CD8-positive, alpha-beta memory T cell (primary cell): ENCODE data around the gene SYTL5. TPM values are rescaled to one million over a fixed set of nuclear protein-coding genes. Genes with fewer than 3 reads are reported as not detected.

Experiments used
- CTCF ChIA-PET: fragments of 350-600 bp; sonication (Branson Sonifier 250); formaldehyde crosslinking; loops from one replicate; lab custom pipeline; 2021; ENCODE audit warnings: antibody characterized with exemption; lab: Charles Lee
- POLR2A ChIA-PET: fragments of 350-600 bp; sonication (Branson Sonifier 250); formaldehyde crosslinking; loops from one replicate; lab custom pipeline; 2021; ENCODE audit warnings: antibody characterized with exemption; lab: Charles Lee
- DNase-seq, 5 donors: peaks; one replicate each; pipeline versions ENCODE4 v3.0.0 to v3.0.0-alpha.2; 2020 to 2022; ENCODE audit warnings: mixed read lengths in 1 of 5
- H3K27ac ChIP-seq: one replicate; pipeline ENCODE4 v1.7.0; 2013; ENCODE audit warnings: low read depth, mild to moderate bottlenecking, low read length, moderate library complexity
- H3K27me3 ChIP-seq: 2 replicates; pipeline ENCODE4 v1.7.0; 2013; ENCODE audit warnings: low read length, mild to moderate bottlenecking; ENCODE audit not compliant: insufficient read depth, poor library complexity, severe bottlenecking
- H3K36me3 ChIP-seq: 2 replicates; pipeline ENCODE4 v1.7.0; 2013; ENCODE audit warnings: mild to moderate bottlenecking, low read length, moderate library complexity; ENCODE audit not compliant: insufficient read depth
- H3K4me1 ChIP-seq: 2 replicates; pipeline ENCODE4 v1.7.0; 2013; ENCODE audit warnings: mild to moderate bottlenecking, low read length, moderate library complexity; ENCODE audit not compliant: insufficient read depth
- H3K4me3 ChIP-seq: 2 replicates; pipeline ENCODE4 v1.7.0; 2013; ENCODE audit warnings: mild to moderate bottlenecking, low read length
- H3K9me3 ChIP-seq: 2 replicates; pipeline ENCODE4 v1.7.0; 2013; ENCODE audit warnings: mild to moderate bottlenecking, low read length
- H3K27ac Mint-ChIP-seq, 8 donors: one replicate each; pipeline ENCODE4 v1.8.0; 2020 to 2021; ENCODE audit warnings: mixed read lengths in 8 of 8, mild to moderate bottlenecking in 6 of 8, inconsistent platforms in 3 of 8, moderate library complexity in 3 of 8
- H3K27me3 Mint-ChIP-seq, 2 donors: one replicate each; pipeline ENCODE4 v1.8.0; 2020 to 2021; ENCODE audit warnings: mixed read lengths in 2 of 2, mild to moderate bottlenecking in 1 of 2, moderate library complexity in 1 of 2
- H3K36me3 Mint-ChIP-seq, 3 donors: one replicate each; pipeline ENCODE4 v1.8.0; 2020 to 2021; ENCODE audit warnings: mixed read lengths in 3 of 3, inconsistent platforms in 1 of 3, mild to moderate bottlenecking in 1 of 3
- H3K4me1 Mint-ChIP-seq, 3 donors: one replicate each; pipeline ENCODE4 v1.8.0; 2020 to 2021; ENCODE audit warnings: mixed read lengths in 3 of 3, inconsistent platforms in 1 of 3, mild to moderate bottlenecking in 1 of 3
- H3K4me3 Mint-ChIP-seq, 7 donors: one replicate each; pipeline ENCODE4 v1.8.0; 2020 to 2021; ENCODE audit warnings: mixed read lengths in 7 of 7, mild to moderate bottlenecking in 6 of 7, moderate library complexity in 4 of 7, inconsistent platforms in 2 of 7
- H3K9me3 Mint-ChIP-seq, 5 donors: one replicate each; pipeline ENCODE4 v1.8.0; 2020 to 2022; ENCODE audit warnings: mixed read lengths in 5 of 5, mild to moderate bottlenecking in 3 of 5, moderate library complexity in 2 of 5, inconsistent platforms in 1 of 5
- polyA plus RNA-seq: library from polyadenylated mRNA; unstranded; fragments of 300-500 nt; fragmentation: Illumina TruSeq; gene quantifications from one replicate; pipeline ENCODE4 v1.2.3, GENCODE V29; 2021
- total RNA-seq, 2 experiments: library from RNA; stranded (reverse); gene quantifications; one replicate each; pipeline ENCODE4 v1.2.3, GENCODE V29; 2021

Gene SYTL5
- total and polyA plus RNA-seq, 3 experiments from 2014 or later: not detected

- no peaks in the 10 kb centered on the region for H3K27me3 ChIP-seq
- no peak overlapping the region for H3K4me3 ChIP-seq
- H3K4me1 Mint-ChIP-seq: no peaks in the 10 kb centered on the region
- peaks cover 0 to 2% (median 0%) of the 10 kb centered on the region in 5 donors for H3K9me3 Mint-ChIP-seq
- no peak overlapping the region for H3K4me3 Mint-ChIP-seq
- H3K27me3 Mint-ChIP-seq: peaks cover 0 to 9% of the 10 kb centered on the region in 2 donors
- no peak overlapping the region for H3K27ac ChIP-seq
- ChIA-PET CTCF (no interaction called here), POLR2A (no interaction called here)
- H3K4me1 ChIP-seq: no peaks in the 10 kb centered on the region
- DNase-seq: no peak
- no peaks in the 10 kb centered on the region for H3K36me3 ChIP-seq
- no peak overlapping the region for H3K27ac Mint-ChIP-seq
- no peaks in the 10 kb centered on the region for H3K9me3 ChIP-seq
- no peaks in the 10 kb centered on the region for H3K36me3 Mint-ChIP-seq
Measured at GRCh38 chrX:38085813-38086212, 79.5 kb downstream of the SYTL5 start.

DNA sequence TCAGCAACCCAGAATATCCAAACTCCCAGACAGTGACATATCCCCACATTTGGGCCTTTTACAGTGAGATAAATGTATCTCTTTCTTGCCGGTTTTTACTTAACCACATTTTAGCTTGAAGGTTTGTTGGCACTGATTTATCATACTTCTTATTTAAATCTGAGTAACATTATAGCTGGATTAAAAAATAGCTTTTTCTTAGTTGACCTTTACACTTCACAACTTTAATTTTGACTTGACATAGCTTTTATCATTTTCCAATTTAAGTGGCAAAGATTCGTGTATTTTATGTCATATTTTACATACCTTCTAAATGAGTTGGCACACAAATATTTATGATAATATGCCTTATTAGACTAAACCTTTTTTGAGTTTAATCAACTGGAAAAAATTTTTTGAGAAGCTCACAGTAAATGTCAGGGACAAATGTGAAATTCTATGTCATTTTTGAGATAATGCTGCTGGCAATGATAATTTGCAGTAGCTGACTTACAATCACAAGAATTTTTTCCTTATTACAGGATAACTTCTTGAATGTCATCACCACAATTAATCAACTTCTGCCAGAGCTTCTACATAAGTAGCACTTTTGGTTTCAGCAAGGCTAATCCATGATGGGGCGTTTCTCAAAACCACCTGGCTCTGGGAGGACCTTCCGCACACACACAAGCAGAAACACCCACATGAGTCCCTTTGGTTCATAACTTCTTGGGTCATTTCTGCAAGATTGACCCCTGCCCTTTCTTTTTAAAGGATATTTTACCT, 80.3 kb downstream of the SYTL5 start:
- H3K36me3 Mint-ChIP-seq: no peaks in the 10 kb centered on the region
- DNase-seq: no peak
- Histone ChIP-seq H3K4me3 (no peak overlapping the region), H3K36me3 (no peaks in the 10 kb centered on the region), H3K9me3 (no peaks in the 10 kb centered on the region), H3K27me3 (no peaks in the 10 kb centered on the region), H3K4me1 (no peaks in the 10 kb centered on the region), H3K27ac (no peak overlapping the region)
- H3K27me3 Mint-ChIP-seq: peaks cover 0 to 9% of the 10 kb centered on the region in 2 donors
- peaks cover 0 to 2% (median 0%) of the 10 kb centered on the region in 5 donors for H3K9me3 Mint-ChIP-seq
- POLR2A ChIA-PET: no interaction called here
- H3K4me1 Mint-ChIP-seq: no peaks in the 10 kb centered on the region
- no peak overlapping the region for H3K4me3 Mint-ChIP-seq
- no peak overlapping the region for H3K27ac Mint-ChIP-seq
- CTCF ChIA-PET: no interaction called here

DNA sequence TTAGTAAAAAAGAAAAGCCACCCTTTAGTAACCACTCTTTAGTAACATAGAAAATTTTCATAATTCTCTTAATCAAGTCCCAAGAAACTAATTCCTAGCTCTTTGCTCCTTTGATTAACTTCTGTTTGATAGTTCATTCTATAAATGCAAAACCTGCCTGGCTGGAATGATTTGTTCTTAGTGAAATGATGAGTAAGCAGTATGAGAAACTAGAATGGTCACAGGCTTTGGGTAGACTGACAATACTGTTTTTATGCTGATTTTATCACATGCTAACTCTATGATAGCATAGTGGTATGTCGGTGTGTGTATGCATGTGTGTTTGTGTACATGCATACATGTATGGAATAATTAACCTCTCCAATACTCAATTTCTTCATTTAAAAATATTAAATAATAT, 81.2 kb downstream of the SYTL5 start:
- Histone ChIP-seq H3K4me1 (no peaks in the 10 kb centered on the region), H3K36me3 (no peaks in the 10 kb centered on the region), H3K9me3 (no peaks in the 10 kb centered on the region), H3K27me3 (no peaks in the 10 kb centered on the region), H3K4me3 (no peak overlapping the region), H3K27ac (no peak overlapping the region)
- CTCF ChIA-PET: no interaction called here
- Mint-ChIP-seq H3K9me3 (peaks cover 0 to 2% (median 0%) of the 10 kb centered on the region in 5 donors), H3K4me1 (no peaks in the 10 kb centered on the region), H3K27ac (no peak overlapping the region), H3K27me3 (peaks cover 0 to 5% of the 10 kb centered on the region in 2 donors), H3K36me3 (no peaks in the 10 kb centered on the region), H3K4me3 (no peak overlapping the region)
- no peak for DNase-seq
- POLR2A ChIA-PET: no interaction called here

DNA sequence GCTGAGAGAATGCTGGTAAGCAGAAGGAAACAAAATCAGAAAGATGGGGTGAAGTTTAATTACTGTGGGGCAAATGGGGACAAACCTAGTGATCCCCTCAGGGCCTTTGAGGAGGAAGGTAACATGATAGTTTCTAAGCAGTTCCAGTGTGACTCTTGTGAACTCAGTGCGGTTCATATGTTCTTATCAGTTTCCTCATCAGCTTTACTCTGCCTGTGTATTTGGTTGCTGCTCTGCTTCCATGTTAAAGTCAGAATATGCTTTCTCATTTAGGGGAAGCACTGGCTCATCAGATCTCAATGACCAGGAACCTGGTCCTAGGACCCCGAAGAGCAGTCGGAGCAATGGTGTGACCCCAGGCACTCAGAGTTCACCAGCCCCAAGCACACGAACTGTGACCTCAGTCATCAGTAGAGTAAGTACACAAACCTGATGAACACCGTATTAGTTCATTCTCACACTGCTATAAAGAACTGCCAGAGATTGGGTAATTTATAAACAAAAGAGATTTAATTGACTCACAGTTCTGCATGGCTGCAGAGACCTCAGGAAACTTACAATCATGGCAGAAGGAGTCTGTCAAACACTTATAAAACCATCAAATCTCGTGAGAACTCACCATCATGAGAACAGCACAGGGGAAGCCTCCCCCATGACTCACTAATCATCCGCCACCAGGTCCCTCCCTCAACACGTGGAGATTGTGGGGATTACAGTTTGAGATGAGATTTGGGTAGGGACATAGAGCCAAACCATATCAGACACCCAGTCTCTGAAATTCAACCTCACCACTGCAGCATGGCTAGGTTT, 83.0 kb downstream of the SYTL5 start:
- ChIA-PET CTCF (no interaction called here), POLR2A (no interaction called here)
- no peak overlapping the region for H3K4me3 ChIP-seq
- H3K36me3 ChIP-seq: no peaks in the 10 kb centered on the region
- Mint-ChIP-seq H3K27ac (peak overlapping the region in 1 of 8 donors; percentile 54), H3K9me3 (peaks cover 0 to 2% (median 0%) of the 10 kb centered on the region in 5 donors), H3K4me1 (no peaks in the 10 kb centered on the region), H3K27me3 (peaks cover 0 to 7% of the 10 kb centered on the region in 2 donors), H3K36me3 (no peaks in the 10 kb centered on the region), H3K4me3 (no peak overlapping the region)
- no peak for DNase-seq
- H3K27ac ChIP-seq: no peak overlapping the region
- no peaks in the 10 kb centered on the region for H3K4me1 ChIP-seq
- no peaks in the 10 kb centered on the region for H3K9me3 ChIP-seq
- H3K27me3 ChIP-seq: no peaks in the 10 kb centered on the region

DNA sequence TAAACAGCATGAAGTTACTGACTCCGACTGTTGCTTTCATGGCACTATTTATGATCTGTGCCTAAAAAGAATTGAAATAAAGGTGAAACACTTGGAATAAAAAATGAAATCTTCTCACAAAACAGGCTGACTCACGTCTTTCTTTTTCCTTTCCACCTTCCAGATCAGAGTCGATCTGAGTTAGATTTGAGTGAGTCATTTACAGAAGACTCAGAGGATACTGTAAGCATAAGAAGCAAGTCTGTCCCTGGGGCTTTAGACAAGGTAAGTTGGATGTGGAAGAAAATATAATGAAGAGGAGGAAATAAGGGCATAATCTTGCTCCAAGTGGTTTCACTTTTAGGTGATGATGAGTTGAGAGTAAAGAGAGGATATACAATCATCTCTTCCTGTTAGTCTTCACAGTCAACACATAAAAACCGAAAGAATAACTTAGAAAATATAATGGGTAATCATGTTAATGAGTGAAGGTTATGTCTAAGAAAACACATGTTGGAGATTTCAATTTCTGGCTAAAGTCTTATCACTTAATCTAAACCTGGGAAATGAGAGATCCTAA, 89.7 kb downstream of the SYTL5 start:
- H3K4me1 Mint-ChIP-seq: no peaks in the 10 kb centered on the region
- H3K27me3 Mint-ChIP-seq: peaks cover 0 to 1% of the 10 kb centered on the region in 2 donors
- H3K36me3 ChIP-seq: no peaks in the 10 kb centered on the region
- H3K9me3 ChIP-seq: no peaks in the 10 kb centered on the region
- H3K27me3 ChIP-seq: no peaks in the 10 kb centered on the region
- CTCF ChIA-PET: no interaction called here
- peaks cover 5 to 18% (median 14%) of the 10 kb centered on the region in 5 donors for H3K9me3 Mint-ChIP-seq
- DNase-seq: no peak
- H3K36me3 Mint-ChIP-seq: no peaks in the 10 kb centered on the region
- H3K27ac Mint-ChIP-seq: peak overlapping the region in 6 of 8 donors; percentile 1 to 90 (median 70)
- POLR2A ChIA-PET: no interaction called here
- no peak overlapping the region for H3K4me3 ChIP-seq
- H3K4me3 Mint-ChIP-seq: peak overlapping the region in 6 of 7 donors; percentile 1 to 68 (median 38)
- no peaks in the 10 kb centered on the region for H3K4me1 ChIP-seq
- no peak overlapping the region for H3K27ac ChIP-seq

GRCh38 chrX:38099688-38100087, 93.3 kb downstream of the SYTL5 start:
- no peaks in the 10 kb centered on the region for H3K27me3 ChIP-seq
- H3K9me3 ChIP-seq: no peaks in the 10 kb centered on the region
- H3K4me1 ChIP-seq: no peaks in the 10 kb centered on the region
- no peak for DNase-seq
- Mint-ChIP-seq H3K36me3 (no peaks in the 10 kb centered on the region), H3K4me3 (no peak overlapping the region), H3K27ac (peak overlapping the region in 1 of 8 donors; percentile 54), H3K27me3 (peaks cover 0 to 1% of the 10 kb centered on the region in 2 donors), H3K9me3 (peaks cover 5 to 18% (median 14%) of the 10 kb centered on the region in 5 donors), H3K4me1 (peaks cover 0 to 6% (median 0%) of the 10 kb centered on the region in 3 donors)
- ChIA-PET CTCF (no interaction called here), POLR2A (no interaction called here)
- no peaks in the 10 kb centered on the region for H3K36me3 ChIP-seq
- H3K27ac ChIP-seq: no peak overlapping the region
- no peak overlapping the region for H3K4me3 ChIP-seq

- Mint-ChIP-seq H3K9me3 (peaks cover 5 to 18% (median 14%) of the 10 kb centered on the region in 5 donors), H3K27me3 (peaks cover 0 to 3% of the 10 kb centered on the region in 2 donors), H3K36me3 (no peaks in the 10 kb centered on the region), H3K4me3 (no peak overlapping the region), H3K27ac (no peak overlapping the region), H3K4me1 (peaks cover 0 to 7% (median 0%) of the 10 kb centered on the region in 3 donors)
- Histone ChIP-seq H3K4me3 (no peak overlapping the region), H3K4me1 (no peaks in the 10 kb centered on the region), H3K27me3 (no peaks in the 10 kb centered on the region), H3K27ac (no peak overlapping the region), H3K36me3 (no peaks in the 10 kb centered on the region), H3K9me3 (no peaks in the 10 kb centered on the region)
- ChIA-PET POLR2A (no interaction called here), CTCF (no interaction called here)
- no peak for DNase-seq
Measured at GRCh38 chrX:38102240-38102639, 95.9 kb downstream of the SYTL5 start.

DNA sequence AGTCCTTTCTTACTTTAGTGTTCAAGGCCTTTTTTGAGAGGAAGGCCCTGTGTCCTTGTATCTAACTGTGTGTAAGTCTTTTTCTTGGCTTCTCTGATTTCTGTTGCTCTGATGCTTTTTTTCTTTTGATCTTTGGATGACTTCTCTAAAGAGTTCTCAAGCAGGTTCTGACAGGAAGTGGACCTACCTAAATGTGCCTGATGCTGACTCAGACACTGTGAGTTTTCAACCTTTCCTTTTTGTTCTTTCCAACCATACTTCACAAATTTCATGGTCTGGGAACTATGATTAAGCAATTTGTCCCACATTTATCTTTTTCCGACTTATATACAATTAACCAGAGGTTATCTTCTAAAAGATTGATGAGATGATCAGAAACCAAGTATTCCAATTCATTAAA, 96.5 kb downstream of the SYTL5 start:
- H3K4me3 Mint-ChIP-seq: no peak overlapping the region
- no peaks in the 10 kb centered on the region for H3K36me3 Mint-ChIP-seq
- Histone ChIP-seq H3K36me3 (no peaks in the 10 kb centered on the region), H3K9me3 (no peaks in the 10 kb centered on the region), H3K27ac (no peak overlapping the region), H3K4me1 (no peaks in the 10 kb centered on the region), H3K27me3 (no peaks in the 10 kb centered on the region), H3K4me3 (no peak overlapping the region)
- H3K27ac Mint-ChIP-seq: peak overlapping the region in 1 of 8 donors; percentile 1
- peaks cover 0 to 7% (median 0%) of the 10 kb centered on the region in 3 donors for H3K4me1 Mint-ChIP-seq
- peaks cover 0 to 4% of the 10 kb centered on the region in 2 donors for H3K27me3 Mint-ChIP-seq
- peaks cover 5 to 18% (median 14%) of the 10 kb centered on the region in 5 donors for H3K9me3 Mint-ChIP-seq
- DNase-seq: no peak
- ChIA-PET CTCF (no interaction called here), POLR2A (no interaction called here)
